Measurements from ENCODE around the gene DAB1.

Gene DAB1

DNA sequence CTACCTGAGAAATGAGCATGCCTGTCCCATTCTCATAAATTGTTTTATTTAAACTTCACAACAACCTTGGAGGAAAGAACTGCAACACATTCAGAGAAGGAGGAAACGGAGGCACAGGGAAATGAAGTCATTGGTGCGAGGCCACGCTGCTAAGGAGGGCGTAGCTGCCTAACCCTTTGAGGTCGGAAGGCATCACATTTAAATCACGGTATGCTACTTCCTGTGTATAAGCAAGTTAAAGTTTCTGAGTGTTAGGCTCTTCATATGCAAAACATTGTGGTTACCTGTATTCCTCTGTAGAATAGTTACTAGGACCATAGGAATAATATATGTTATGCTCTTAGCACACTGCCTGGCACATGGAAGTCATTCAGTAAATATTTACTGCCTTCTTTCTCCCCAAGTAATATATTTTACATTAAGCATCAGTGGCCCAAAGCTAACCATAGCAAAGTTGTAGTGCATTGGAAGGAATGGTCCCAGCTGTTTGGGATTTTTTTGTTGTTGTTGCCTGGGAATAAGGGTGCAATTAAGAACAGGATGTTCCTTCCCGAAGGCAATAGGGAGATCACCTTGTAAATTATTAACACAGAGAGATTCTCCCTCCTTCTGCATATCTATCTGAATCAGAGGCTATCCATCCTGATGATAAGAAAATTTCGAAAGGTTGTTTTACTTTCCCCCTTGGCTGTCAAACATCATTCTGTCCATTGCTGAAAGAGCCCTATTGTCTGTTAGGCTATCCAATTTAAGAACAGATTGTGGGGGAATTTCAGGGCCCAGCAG is 265.8 kb downstream of the DAB1 start:
- no peak for DNase-seq

- DNase-seq, result no peak
Observed at GRCh38 chr1:57156907-57157306, 267.0 kb downstream of the DAB1 start.

DNA sequence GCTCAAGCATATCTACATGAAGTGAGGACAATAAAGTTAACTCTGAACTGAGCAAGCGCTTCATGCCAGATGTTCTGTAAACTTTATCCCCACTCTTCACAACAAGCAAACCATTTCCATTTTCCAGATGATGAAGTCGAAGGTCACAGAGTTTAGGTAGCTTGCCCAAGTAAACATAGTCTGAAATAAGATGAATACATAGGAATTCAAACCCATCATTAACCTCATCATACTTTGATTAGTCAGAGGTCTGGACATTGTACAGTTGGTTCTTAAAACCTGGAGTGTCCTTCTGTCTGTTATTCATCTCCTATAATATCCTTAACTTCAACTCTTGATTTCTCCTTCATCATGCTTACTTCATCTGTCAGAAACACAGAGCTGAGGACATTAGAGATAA is 277.8 kb downstream of the DAB1 start:
- DNase-seq, result no peak

- DNase-seq, result no peak
Observed at GRCh38 chr1:57142999-57143398, 280.9 kb downstream of the DAB1 start.

DNA sequence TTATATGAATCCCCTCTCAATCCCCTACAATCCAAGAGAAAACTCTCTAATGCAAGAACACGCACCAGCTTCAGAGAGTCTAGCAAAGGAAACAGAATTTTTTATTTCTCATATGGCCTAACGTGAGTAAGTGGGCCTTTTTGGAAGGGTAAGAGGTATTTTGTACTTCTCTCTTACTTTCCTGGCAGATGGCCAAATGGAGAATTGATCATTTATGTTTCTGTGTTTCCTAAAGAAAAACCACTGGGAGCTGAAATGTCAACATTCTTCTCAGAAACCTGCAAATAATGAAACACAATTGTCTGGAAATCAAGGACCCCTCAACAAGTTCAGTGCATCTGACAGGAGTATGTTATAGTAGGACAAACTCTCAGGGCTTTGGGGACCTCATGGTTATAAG is 281.7 kb downstream of the DAB1 start:
- DNase-seq, result no peak

GRCh38 chr1:57138432-57139078 is 285.3 kb downstream of the DAB1 start:
- no peak for DNase-seq

DNA sequence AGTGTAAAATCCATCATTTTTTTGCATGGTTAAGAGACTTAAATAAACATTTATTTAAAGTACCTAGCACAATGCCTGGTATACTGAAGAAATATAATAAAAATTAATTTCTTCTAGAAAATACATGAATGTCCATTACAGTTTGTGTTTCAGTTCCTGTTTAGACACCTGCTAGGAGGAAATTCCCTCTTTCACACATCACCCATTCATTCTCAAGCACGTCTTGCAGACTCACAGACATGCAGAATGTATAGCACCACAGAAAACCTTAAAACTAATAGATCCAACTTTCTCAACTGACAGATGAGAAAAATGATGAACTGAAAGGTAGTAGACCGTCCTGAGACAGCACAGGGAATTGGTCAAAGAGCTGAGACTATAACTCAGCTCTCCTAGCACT is 285.9 kb downstream of the DAB1 start:
- DNase-seq, result no peak

DNA sequence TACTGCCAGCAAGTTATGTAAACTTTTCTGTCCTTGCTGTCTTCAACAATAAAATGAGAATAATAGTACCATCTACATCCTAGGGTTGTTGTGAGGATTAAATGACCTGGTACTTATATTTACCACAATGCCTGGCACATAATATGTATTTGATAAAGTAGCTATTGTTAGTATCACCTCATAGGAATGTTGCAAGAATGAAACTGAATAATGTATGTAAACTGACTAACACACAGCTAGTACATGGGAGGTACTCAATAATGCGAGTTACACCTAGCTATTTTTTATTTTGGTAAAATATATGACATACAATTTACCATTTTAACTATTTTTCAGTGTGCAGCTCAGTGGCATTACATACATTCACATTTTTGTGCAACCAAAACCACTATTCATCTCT is 289.1 kb downstream of the DAB1 start:
- no peak for DNase-seq

- DNase-seq, result no peak
Observed at GRCh38 chr1:57133686-57134085, 290.2 kb downstream of the DAB1 start.

- no peak for DNase-seq
Observed at GRCh38 chr1:57132993-57133622, 290.8 kb downstream of the DAB1 start.

- no peak for DNase-seq
Observed at GRCh38 chr1:57131701-57132394, 292.0 kb downstream of the DAB1 start.

- DNase-seq, result no peak
Observed at GRCh38 chr1:57131257-57131656, 292.6 kb downstream of the DAB1 start.

DNA sequence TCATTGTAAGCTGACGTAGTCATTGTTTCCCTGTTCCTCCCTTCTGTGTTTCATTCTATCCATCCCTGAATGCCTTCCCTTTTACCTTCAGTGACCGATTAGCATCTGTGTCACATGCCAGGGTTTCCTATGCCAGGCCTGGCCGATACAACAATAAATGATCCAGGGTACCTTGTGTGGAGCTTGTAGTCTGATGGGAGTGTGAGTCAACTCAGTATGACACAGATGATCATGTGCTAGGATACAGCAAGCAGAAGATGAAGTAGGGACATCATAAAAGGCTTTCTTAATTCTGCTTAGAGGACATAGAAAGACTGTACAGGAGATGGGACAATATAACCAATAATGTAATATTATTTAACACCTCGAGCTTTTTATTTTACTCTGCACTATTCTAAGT is 294.0 kb downstream of the DAB1 start:
- no peak for DNase-seq

GRCh38 chr1:57127976-57128375 is 295.9 kb downstream of the DAB1 start:
- no peak for DNase-seq

DNA sequence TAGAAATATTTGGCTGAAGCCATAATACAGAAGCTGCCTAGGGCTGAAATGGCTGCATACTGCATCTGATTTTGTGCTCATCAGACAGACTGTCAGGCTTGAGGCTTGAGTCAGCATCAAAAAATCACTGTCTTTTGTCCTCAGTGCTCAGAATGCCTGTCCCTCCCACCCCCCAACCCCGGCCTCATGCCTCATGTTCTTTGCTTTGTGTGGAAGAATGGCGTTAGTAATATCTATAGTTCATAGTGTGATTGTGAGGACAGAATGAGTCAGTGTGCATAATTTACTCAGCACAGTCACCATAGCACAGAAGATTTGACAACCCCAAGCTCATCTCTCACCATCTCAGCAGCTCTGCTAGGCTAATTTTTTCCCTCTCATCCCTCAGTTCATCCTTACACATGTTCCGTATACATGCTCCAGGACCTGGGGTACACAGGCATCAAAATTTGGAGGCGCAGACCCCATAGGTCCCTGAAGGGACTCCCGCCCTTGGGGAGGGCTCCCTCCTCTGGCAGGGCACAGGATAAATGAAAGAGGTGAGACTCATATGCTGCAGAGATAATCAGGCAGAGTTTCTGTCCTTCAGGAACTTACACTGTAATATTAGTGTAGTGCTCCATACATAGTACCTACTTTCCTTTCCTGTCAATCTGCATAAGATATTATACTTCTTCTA is 299.0 kb downstream of the DAB1 start:
- no peak for DNase-seq

DNA sequence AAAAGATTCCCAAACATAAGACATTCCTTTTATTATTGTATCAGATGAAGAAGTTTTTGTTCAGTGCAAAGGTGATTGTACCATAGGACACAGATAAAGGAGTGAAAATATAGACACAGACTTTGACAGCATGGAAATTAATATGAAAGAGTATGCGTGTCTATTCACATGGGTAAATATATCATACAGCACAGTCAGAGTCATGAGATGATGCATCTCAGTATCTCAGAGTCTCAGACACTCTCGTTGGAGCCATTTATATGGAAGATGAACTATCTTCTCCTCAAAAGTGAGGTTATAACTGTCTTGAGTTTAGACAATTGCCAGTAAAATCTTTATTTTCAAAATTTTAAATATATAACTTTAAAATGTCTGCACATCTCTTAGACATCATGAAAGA is 299.7 kb downstream of the DAB1 start:
- DNase-seq, result no peak

DNA sequence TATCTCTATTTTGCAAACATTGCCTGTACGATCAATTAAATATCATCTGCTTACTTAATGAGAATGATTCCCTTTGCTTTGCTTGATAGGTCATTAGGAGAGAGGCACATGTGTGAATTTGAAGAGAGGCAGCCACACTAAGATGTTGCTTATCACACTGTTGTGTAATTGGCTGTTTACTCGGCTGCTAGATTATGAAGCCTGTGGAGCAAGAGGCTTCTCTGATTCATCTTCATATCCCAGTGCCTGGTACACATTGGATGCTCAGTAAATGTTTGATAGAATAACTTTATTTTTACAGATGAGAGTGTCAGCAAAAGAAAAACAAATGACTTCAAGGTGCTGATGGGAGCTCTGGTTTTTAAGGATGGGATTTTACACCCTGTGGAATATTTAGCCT is 301.8 kb downstream of the DAB1 start:
- DNase-seq, result no peak

GRCh38 chr1:57118948-57119603 is 304.8 kb downstream of the DAB1 start:
- no peak for DNase-seq

- no peak for DNase-seq
Observed at GRCh38 chr1:57117753-57118152, 306.1 kb downstream of the DAB1 start.

GRCh38 chr1:57116871-57117270 is 307.0 kb downstream of the DAB1 start:
- no peak for DNase-seq

- DNase-seq, result no peak
Observed at GRCh38 chr1:57115030-57115614, 308.7 kb downstream of the DAB1 start.

DNA sequence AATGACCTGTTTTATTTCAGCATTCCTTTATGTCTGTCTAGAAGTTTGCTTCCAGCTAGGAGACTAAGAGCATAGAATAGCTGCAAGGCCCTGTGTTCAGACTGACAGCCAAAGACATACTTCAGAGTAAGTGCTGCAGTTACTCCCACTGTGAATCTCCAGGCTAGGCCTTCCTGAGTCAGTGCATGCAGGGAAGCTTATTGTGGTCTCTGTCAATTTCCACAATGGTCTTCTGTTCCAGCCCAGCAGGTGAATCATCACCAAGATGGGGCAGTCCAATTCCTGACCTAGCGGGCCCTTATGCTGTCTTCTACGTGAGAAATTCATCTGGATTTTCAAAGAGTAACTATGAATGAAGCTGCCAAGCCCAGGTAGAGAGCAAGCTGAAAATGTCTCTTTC is 311.7 kb downstream of the DAB1 start:
- DNase-seq, result no peak
